Amniotic stem cell (primary cell): ENCODE measurements around the gene ANKRD34B.
"Not testable (repeated sequence)": the region's sequence is repeated elsewhere in the genome, so short reads cannot be mapped to it uniquely, and the experiment has no call there.

Experiments
- DNase-seq: peaks from one replicate; lab custom pipeline; 2025; lab: John Stamatoyannopoulos, UW

The ANKRD34B gene

DNA sequence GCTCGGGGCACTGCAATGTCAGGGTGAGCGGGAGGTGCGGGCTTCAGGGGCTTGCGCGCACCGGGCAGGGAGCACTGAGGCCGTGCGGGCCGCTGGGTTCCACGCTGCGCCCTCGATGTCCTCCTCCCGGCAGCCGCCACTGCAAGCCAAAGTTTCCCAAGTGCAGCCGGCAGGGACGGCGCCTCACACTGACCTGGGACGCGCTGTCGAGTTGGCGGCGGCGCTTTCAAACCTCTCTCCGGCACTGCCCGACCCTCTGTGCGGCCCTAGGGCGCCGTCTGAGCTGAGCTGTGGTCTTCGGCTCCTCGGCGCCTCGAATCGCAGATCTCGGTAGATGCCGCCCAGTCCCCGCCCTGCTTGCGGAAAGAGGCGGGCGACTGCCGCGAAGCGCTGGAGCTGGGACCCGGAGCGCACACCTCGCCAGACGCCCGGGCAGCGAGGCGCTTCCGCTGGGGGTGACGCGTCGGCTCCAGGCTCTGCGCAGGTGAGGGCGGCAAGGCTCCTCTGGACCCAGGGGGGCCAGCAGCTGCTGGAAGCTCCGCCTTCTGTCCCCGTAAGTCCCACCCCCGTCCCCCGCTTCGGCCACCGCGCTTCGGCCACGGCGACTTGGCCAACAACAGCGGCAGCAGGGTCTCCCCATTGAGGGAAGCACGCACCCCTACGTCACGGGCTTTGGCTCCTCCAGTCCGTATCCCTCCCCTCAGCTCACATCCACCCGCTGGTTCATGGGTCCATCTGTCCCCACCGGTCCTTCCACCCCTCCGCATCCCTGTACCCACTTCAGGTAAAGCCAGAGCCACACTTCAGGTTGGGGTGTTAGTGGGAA, at the start of gene ANKRD34B:
ANKRD34B (minus strand) TSS at position 320 of the 826 bp plus-strand sequence. CDS start 10,261 bp downstream, outside the sequence.
- DNase-seq, result no peak

DNA sequence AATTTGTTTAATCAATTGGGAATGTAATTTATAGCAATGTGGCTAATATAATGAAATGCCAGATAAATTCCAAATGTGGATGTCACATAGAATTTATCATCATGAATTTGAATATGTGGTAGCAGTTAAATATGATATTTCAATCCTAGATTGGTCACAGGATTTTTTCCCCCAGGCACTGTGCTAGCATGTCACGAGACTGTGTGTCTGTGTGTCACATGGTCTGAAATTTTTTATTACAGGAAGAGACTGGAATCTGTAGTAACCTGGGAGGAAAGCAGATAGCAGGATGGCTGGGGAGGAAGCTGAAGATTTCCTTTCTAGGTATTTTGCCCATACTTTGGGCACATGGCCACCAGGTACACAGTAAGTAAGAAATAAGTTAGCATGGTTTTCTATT, 49.0 kb upstream of the ANKRD34B start:
- no peak for DNase-seq

DNA sequence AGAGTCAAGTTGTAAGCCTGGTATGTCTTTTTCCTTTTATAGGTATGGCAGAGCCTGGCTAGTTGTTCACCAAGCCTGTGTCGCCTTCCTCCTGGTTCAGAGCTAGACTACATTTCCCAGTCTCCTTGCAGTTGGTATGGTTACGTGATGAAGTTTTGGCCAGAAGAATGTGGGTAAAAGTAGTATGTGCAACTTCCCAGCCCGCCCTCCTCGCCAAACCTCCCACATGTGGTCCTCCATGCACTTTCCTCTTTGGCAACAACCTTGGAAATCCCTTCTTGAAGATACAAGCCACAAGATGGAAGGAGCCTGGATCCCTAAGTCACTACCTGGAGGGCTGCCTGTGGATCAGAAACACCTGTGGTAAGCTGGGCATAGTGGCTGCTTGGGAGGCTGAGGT, 48.4 kb upstream of the ANKRD34B start:
- DNase-seq, result no peak

DNA sequence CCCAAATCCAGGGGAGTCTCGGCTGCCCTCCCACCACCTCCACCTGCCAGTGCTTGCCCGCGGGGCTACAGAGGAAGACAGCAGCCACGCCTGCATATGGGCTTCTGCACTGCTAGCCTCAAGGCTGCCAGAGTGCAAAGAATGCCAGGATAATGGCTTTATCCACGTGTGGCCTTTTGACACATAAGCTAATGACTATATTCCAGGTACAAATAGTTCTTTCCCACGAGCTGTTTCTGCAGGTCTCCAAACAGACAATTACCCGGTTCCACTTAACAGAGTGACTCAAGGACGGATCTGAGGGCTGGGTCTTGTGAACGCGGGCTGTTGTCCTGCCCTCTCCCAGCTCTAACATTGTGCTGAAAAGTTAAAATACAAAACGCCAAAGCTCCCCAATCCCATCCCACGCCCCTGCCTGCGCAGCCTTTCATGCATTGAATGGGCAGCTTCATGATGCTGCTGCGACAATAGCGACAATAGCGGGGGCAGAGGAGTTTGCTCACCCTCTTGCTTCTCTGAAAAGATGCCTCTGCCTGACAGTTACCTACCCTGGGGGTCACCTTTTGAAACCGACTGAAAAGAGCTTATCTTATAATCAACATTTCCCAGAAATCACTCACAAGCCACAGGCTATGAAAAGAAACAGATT, 45.3 kb upstream of the ANKRD34B start:
- no peak for DNase-seq

DNA sequence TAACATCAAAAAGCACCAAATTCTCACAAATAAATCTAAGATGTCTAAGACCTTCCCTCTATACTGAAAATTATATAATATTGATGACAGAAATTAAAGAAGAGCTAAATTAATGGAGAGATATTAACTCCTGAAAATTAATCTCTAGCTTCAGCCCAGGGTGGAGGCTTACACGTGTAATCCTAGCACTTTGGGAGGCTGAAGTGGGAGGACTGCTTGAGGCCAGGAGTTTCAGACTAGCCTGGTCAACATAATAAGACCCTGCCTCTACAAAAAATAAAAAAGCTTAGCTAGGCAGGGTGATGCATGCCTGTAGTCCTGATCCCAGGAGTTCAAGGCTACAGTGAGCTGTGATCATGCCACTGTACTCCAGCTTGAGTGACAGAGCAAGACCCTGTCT, 39.6 kb upstream of the ANKRD34B start:
- no peak for DNase-seq

DNA sequence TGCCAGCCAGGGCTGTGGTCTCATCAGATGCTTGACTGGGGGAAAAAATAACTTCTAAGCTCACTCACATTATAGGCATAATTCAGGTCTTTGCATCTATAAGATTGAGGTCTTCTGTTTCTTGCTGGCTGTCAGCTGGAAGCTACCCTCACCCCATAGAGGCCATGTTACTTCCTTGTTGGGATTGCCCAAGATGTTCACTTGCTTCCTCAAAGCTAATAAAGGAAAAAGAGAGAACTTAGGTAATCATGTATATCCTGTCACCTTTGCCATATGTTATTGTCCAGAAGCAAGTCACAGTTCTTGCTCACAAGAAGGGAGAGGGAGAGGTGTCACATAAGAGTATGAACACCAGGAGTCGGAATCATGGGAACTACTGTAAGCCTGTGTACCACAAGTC, 38.7 kb upstream of the ANKRD34B start:
- DNase-seq, result no peak

DNA sequence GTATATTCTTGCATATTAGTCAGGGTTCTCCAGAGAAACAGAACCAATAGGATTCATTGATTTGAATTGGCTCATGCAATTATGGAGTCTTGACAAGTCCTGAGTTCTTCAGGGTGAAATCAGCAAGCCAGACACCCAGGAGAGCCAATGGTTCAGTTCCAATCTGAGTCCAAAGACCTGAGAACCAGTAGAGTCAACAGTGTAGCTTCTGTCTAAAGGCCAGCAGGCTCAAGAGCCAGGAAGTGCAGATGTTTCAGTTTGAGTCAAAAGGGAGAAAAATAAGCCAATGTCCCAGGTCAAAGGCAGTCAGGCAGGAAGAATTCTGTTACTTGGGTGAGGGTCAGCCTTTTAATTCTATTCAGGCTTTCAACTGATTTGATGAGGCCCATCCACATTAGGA, 37.8 kb upstream of the ANKRD34B start:
- DNase-seq, result no peak

DNA sequence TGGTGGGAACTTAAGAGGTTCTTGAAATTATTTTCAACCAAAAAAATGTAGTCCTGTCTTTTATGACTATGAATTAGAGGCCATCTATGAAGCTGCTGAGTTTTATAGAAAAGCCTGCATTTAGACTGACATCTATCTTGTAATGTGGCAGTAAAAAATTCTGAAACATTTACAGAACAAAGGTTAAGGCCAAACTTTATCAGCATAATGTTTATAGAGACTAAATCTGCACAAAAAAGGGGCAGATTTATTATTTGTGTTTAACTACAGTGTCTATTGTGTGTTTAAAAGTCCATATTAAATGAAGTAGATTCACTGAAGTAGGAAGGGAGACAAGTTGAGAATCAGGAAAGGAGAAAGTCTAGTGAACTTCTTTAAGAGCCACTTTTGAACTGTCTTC, 37.3 kb upstream of the ANKRD34B start:
- no peak for DNase-seq

DNA sequence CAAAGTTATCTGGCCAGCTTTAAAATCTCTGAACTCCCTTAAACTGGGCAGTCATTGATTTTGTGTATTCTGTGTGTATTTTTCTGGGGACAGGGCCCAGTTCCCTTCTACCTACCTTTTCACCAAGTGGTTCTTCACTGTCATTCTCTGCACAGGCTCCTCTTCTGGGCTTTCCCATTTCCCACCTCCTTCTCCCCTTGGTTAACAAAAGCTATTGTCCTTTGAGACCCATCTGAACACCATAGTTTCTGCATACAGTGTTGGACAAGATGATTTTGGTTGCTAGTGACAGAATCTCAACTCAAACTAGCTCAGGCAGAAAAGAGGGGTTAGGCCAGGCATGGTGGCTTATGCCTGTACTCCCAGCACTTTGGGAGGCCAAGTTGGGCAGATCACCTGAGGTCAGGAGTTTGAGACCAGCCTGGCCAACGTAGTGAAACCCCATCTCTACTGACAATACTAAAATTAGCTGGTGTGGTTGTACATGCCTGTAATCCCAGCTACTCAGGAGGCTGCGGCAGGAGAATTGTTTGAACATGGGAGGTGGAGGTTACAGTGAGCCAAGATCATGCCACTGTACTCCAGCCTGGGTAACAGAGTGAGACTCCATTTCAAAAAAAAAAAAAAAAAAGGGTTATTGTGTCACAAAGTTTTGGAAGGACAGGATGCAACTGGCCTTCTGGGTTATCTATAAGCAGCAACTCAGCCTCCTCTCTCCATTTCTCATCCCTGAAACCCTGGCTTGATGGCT, 31.0 kb upstream of the ANKRD34B start:
- DNase-seq, result no peak

DNA sequence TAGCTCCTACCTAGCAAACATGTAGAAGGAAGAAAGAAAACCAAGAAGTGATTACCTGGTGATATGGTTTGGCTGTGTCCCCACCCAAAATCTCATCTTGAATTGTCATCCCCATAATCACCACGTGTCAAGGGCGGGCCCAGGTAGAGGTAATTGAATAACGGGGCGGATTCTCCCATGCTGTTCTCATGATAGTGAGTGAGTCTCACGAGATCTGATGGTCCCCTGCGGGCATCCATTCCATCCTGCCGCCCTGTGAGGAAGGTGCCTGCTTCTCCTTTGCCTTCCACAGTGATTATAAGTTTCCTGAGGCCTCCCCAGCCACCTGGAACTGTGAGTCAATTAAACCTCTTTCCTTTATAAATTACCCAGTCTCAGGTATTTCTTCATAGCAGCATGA, 27.4 kb upstream of the ANKRD34B start:
- DNase-seq, result no peak

DNA sequence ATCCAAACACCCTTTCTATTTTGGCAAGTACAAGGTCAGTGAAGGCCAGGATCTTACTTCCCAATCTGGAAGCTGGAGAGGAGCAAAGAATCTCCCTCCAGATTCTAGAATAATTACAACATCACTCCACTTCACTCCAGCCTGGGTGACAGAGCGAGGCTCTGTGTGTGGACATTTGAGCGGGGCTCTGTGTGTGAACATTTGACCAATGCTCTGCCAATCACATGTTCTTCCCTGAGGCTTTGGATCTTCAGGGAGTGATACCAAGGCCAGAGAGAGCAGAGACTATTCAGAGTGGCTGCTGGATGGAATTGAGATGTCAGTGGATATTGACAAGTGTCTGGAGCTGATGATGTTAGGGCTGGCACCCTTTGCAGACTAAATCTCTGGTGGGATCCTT, 24.7 kb upstream of the ANKRD34B start:
- no peak for DNase-seq

DNA sequence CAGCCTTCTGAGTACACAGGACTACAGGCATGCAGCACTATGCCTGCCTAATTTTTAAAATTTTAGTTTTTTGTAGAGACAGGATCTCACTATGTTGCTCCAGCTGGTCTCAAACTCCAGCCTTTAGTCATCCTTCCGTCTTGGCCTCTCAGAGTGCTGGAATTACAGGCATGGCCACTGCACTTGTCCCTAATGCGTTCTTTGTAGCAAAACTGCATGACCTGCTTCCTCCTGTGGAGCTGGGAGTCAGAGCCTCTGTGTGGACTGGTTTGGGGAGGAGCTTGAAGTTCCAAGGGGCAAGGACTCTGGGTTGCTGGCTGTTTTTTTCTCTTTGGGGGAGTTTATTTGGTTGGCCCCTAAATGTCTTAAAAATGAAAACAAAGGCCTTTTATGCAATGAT, 22.7 kb upstream of the ANKRD34B start:
- no peak for DNase-seq

DNA sequence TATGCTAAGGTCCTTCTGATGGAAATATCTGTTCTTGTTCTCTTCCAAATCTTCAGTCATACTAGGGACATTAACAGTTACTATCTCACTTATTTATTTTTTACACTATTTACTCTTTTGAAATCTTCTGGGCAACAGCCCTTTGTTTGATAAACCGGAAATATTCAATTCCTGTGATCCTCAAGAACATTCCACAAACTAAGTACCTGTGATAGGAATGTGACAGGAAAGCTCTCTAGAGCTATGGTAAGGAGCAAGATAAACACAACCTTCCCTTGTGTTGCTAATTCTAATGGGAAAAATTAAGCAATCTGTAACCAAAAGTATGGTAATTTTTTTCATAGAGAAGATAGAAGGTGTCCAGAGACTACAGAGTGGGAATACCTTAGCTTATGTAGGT, 22.0 kb upstream of the ANKRD34B start:
- no peak for DNase-seq

DNA sequence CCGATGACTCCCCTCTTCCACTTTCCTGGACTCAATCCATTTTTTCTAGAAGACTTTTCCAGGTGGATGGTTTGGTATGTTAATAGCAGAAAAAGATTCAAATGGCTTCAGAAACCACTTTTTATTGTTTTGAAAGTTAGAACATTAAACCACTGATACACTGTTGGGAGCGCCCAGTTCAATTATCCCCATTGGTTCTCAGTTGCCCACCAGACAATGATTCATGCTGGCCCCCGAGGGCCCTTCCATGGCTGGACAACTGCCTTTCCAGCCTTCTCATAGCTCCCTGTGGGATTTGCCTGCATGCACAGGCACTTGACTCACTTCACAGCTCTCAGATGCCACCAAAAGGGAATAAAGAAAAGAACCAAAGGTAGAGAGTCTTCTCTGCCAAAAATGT, 21.3 kb upstream of the ANKRD34B start:
- no peak for DNase-seq

DNA sequence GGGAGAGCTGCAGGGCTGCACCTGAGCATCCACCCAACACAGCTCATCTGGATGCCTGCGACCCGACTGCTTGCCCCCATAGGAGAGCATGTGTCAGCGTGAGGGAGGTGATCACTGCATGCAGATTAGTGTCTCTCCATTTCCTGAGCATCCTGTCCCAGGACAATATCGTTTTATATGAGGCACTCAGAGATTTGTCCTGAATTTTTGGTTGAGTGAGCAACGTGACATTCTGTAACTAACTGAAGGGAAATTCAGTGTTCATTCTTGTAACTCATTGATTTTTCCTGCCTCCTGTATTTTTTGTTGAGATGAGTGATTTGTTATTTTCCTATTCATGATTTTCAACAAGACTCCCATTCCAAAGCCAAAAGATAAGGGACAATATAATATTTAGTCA, 20.7 kb upstream of the ANKRD34B start:
- no peak for DNase-seq

DNA sequence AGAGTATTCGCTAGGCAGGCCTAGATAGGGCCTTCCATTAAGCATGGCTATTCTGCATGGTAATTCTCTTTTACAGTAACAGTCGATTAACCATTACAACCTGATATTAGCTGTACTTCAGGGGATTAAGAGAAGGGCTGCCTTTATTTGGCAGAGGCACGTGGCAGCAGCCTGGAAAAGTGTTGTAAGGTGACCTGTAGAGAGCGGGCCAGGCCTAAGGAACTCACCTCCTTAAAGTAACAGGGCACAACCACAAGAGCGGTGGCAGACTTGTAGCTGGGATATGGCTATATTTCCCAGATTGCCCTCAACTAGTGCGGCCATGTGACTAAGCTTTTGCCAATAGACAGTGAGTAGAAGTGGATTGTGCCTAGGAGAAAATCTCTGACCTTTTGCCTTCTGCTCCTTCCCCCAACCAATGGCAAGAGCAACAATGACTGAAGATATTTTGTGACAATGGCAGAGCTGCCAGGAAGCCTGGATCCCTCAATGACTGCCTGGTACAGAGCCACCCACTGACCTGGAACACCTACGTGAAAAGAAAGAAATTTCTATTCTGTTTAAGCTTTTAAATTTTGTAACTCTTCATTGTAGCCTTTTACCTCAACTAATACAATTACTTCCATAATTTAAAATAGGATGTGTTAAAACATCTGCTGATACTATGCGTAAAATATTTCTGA, 18.9 kb upstream of the ANKRD34B start:
- DNase-seq, result no peak

DNA sequence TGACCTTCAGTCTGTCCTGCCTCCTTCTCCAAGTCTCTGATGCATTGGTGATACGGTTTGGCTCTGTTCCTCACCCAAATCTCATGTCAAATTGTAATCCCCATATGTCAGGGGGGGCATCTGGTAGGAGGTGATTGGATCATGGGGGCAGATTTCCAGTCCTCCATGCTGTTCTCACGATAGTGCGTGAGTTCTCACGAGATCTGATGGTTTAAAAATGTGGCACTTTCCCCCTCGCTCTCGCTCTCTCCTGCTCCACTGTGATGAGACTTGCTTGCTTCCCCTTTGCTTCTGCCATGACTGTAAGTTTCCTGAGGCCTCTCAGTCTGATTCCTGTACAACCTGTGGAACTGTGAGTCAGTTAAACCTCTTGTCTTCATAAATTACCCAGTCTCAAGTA, 14.7 kb upstream of the ANKRD34B start:
- DNase-seq, result no peak

DNA sequence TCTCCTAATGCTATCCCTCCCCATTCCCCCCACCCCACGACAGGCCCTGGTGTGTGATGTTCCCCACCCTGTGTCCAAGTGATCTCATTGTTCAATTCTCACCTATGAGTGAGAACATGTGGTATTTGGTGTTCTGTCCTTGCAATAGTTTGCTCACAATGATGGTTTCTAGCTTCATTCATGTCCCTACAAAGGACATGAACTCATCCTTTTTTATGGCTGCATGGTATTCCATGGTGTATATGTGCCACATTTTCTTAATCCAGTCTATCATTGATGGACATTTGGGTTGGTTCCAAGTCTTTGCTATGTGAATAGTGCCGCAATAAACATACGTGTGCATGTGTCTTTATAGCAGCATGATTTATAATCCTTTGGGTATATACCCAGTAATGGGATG, 10.2 kb upstream of the ANKRD34B start:
- DNase-seq, result not testable (repeated sequence)

DNA sequence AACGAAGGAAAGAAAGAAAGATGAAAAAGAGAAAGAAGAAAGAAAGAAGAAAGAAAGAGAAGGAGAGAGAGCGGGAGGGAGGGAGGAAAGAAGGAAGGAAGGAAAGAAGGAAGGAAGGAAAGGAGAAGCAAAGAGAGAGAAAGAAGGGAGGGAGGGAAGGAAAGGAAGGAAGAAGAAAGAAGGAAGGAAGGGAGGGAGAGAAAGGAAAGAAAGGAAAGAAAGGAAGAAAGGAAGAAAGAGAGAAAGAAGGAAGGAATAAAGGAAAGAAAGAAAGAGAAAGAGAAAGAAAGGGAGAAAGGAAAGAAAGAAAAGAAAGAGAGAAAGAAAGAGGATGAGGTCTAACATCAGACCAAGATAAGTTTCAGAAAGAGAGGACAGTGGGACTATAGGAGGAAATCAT, 9.0 kb upstream of the ANKRD34B start:
- DNase-seq, result no peak

DNA sequence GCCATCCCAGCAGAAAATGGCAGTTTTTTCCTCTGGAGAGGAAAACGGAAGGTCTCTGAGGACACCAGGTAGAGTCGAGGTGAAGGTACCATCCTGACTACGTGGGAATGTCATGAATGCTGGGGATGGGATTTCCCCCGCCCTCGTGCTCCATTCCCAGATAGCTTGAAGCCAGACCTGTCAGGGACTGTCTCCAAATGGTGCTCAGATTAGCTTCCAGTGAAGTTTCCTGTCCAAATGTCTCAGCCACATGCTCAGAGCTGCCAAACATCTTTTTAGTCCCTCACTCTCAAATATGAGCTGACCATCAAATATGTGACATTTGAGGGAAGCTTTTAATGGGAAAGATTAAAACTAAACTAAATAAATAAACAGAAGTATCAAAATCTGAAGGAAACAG, 7.6 kb upstream of the ANKRD34B start:
- DNase-seq, result no peak

DNA sequence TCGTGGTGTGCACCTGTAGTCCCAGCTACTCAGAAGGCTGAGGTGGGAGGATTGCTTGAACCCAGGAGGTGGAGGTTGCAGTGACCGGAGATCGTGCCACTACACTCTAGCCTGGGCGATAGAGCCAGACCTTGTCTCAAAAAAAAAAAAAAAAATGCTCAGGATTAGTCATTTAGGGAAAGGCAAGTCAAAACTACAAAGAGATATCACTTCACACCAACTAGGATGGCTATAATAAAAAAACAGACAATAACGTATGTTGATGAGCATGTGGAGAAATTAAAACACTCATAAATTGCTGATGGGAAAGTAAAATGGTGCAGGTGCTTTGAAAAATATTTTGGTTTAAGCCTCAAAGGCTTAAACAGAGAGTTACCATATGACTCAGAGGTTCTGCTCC, 6.3 kb upstream of the ANKRD34B start:
- DNase-seq, result no peak

DNA sequence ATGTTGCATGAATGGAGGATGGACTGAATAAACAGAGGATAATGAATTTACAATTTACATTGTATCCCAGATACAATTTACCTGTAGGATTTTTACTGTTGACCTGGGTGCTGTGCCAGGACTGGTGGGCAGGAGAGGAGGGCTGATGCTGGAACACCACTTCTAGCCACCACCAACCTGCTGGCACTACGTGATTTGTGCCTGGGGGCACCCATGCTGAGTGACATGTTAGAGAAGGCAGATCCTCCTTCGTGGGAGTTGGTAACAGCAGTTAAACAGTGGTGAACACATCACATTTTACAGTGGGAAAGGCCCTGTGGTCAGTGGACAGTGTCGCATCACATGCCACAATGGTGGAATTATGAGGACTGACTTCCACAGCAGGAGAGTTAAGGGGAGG, 3.0 kb upstream of the ANKRD34B start:
- DNase-seq, result no peak
